OCI-LY3 (cell line): ENCODE data around the gene OASL.

Experiments
- EZH2phosphoT487 ChIP-seq: fragments of 200-600 bp; shearing (Covaris generic); IDR thresholded peaks from 2 replicates; pipeline ENCODE4 v1.6.1; 2018; ENCODE audit warnings: antibody characterized with exemption, mixed run types, low read depth
- TF ChIP-seq, protein P1 (sequence below): fragments of 200-600, 300-600 bp; sonication (generic); IDR thresholded peaks from 2 replicates; pipeline ENCODE4 v1.5.1; 2014; ENCODE audit warnings: antibody characterized with exemption, low read length, low read depth

DNA sequence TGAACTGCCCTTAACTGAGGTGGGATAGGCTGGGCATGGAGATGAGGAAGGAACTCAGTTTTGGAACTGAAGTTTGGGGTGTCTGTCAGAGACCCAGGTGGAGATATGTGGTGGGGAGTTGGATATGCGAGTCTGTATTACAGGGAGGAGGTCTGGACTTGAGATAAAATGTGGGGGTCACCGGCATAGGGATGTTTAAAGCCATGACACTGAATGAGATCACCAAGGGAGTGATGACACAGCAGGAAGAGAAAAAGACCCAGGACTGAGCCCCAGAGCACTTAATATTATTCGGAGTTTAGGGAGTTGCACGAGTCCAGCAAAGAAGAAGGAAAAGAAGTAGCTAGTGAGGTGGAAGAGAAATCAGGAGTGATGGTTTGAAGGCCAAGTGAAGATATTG is 4.0 kb upstream of the OASL start:
- TF ChIP-seq, protein P1, sequence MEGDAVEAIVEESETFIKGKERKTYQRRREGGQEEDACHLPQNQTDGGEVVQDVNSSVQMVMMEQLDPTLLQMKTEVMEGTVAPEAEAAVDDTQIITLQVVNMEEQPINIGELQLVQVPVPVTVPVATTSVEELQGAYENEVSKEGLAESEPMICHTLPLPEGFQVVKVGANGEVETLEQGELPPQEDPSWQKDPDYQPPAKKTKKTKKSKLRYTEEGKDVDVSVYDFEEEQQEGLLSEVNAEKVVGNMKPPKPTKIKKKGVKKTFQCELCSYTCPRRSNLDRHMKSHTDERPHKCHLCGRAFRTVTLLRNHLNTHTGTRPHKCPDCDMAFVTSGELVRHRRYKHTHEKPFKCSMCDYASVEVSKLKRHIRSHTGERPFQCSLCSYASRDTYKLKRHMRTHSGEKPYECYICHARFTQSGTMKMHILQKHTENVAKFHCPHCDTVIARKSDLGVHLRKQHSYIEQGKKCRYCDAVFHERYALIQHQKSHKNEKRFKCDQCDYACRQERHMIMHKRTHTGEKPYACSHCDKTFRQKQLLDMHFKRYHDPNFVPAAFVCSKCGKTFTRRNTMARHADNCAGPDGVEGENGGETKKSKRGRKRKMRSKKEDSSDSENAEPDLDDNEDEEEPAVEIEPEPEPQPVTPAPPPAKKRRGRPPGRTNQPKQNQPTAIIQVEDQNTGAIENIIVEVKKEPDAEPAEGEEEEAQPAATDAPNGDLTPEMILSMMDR = no peak
- no peak for TF ChIP-seq EZH2phosphoT487
